A673 (cell line): Measurements from ENCODE around the gene LGALS9.

Experiments used
- CTCF ChIP-seq: fragments of 300-800, 200-600 bp; sonication (generic); conservative IDR thresholded peaks from 2 replicates; pipeline ENCODE4 v1.5.1; 2017; ENCODE audit warnings: low read depth, mild to moderate bottlenecking, antibody characterized with exemption, low read length, moderate library complexity, mixed read lengths
- EZH2 ChIP-seq: fragments of 200-600 bp; sonication (generic); IDR thresholded peaks from 2 replicates; pipeline ENCODE4 v1.6.1; 2017; ENCODE audit warnings: borderline replicate concordance, low read depth, mild to moderate bottlenecking, mixed read lengths, antibody characterized with exemption, low read length; ENCODE audit not compliant: poor library complexity, severe bottlenecking

DNA sequence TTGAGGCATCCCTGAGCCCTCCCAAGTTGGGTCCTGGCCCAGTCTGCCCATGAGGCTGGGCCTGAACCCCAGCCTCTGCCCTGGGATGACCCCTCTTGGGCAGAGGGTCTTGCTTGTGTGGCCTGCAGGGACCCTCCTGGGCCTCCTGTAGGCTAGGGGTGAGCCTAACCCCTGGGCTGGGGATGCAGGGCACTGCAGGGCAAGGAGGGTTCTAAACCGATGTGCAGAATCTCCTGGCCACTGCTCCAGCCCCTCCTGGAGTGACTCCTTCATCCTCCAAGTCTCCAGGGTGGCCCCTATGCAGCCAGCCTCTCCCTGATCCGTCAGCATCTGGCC lies 37.5 kb downstream of the LGALS9 start:
- TF ChIP-seq CTCF = no peak
- no peak for TF ChIP-seq EZH2
